HG03103 (cell line): Measurements from ENCODE around the gene DHDH.
"Not testable (repeated sequence)": the region's sequence is repeated elsewhere in the genome, so short reads cannot be mapped to it uniquely, and the experiment has no call there.

ENCODE experiments used
- ATAC-seq: cut with Tn5 transposase; IDR thresholded peaks from one replicate; pipeline ENCODE4 v1.9.1; 2021; ENCODE audit warnings: low read depth; ENCODE audit not compliant: unreplicated experiment

Gene DHDH

GRCh38 chr19:48933382-48933932 is at the start of gene DHDH:
Gene DHDH, plus strand, starts transcription at chr19:48933699. Its CDS starts 23 bp downstream, at chr19:48933722.
- no peak for ATAC-seq

GRCh38 chr19:48883726-48884125 is 49.8 kb upstream of the DHDH start:
- ATAC-seq: no peak

DNA sequence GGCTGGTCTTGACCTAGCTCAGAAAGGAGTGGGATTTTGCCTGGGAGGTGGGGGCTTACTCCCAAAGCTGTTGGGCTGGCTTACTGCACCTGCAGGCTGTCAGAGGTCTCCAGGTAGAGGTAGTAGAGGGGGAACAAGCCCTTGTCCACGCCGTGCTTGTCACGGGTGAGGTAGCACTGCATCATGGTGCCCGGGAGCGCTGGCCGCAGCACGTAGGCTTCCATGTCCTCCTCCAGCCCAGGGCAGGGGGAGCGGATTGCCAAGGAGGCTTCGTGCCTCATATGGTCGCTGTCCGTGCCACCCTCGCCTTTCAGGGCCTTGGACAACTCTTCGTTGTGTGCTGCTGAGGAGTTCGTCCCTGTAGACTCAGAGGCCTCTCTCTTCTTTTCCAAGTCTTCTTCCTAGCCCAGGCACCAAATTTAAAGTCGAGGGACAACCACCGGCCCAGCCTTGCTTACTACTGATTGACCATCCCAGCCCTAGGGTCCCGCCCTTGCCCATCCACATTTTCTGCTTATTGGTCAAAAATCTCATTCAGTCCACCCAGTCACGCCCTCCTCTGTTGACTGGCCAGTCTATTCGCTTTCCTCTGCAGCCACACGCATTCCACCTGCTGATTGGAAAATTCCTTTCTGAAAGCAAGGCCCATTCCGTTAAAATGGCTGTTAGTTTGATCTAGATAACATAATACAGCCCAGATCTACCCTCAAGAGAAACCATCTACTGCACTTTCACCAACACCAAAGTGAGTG is 45.5 kb upstream of the DHDH start:
- no peak for ATAC-seq

- ATAC-seq: not testable (repeated sequence)
Observed at GRCh38 chr19:48889496-48889895, 44.0 kb upstream of the DHDH start.

GRCh38 chr19:48890551-48890950 is 42.9 kb upstream of the DHDH start:
- no peak for ATAC-seq

DNA sequence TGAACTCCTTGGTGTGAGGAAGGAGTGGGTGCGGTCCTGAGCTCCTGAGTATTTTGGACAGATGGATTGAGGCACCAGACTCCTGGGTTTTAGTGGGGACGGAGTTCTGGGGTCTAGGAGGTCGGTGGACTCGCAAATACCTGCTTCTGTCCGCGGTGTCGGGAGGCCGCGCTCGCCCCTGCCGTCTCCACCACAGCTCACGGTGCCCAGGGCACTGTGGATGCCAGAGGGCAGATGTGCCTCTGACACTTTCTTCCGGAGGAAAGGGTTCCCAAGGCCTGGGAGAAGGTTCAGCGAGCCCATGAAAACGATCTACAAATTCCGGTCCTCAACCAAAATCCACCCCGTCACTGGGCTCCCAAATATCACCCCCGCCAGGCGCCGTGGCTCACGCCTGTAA is 38.3 kb upstream of the DHDH start:
- ATAC-seq: no peak

DNA sequence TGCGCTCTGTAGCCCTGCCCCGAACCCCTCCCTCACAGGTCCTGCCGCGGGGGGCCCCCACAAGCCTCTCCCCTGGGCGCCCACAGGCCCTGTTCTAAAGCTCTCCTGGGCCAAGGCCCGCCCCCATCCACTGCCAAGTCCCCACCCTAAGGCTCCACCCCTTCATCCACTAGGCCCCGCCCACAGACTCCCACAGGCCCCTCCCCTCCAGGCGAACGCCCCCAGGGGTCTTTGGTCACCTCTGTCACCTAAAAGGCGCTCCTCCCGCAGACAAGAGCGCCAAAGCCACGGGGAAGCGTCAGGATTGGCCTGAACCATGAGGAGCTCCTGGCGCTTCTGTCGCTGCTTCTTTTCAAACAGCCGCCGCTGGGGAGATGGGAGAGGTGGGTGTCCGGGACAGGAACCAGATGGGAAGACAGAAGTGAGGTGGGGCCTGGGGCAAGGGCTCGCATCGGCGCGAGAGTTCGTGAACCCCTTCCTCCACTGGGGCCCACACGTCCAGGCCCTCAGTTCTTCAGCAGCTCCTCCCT is 37.2 kb upstream of the DHDH start:
- no peak for ATAC-seq

GRCh38 chr19:48897181-48897580 is 36.3 kb upstream of the DHDH start:
- no peak for ATAC-seq

DNA sequence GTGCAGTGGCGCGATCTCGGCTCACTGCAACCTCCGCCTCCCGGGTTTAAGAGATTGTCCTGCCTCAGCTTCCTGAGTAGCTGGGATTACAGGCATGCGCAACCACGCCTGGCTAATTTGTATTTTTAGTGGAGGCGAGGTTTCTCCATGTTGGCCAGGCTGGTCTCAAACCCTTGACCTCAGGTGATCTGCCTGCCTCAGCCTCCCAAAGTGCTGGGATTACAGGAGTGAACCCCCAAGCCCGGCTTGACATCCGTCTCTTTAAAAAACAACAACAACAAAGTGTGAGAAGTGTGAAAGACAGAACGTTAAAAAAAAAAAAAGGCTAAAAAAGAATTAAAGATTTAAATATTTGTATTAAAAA is 34.1 kb upstream of the DHDH start:
- not testable (repeated sequence) for ATAC-seq

DNA sequence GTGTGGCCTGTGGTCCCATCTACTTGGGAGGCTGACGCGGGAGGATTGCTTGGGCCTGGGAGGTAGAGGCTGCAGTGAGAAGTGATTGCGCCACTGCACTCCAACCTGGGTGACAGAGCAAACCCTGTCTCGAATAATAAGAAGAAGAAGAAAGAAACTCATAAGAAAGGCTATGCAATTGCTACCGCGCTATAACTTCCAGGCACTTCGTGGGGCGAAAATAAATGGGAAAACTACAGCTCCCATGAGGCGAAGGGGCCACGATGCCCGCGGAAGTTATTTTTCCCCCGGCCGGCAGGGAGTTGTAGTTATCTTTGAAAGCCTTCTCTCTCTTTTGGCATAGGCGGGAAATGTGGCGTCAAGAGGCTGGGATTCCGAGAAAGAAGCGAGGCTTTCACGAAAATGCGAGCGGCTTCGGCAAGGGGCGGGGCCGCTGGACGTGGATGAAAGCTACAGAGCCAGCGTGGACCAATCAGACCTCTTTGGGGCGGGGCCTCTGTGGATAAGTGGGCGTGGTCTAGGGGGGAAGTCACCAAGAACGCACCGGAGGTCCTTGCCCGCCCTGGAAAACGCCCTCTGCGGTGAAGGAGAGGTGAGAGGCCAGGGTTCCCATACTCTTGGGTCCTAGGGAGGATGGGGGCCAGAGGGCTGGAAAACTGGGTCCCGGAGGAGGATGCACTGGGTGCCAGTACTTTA is 33.6 kb upstream of the DHDH start, which contains the start of gene NUCB1:
Gene NUCB1, plus strand, starts transcription at position 532 of the 696 bp plus-strand sequence. CDS start 485 bp downstream, outside the sequence.
- ATAC-seq: peak; percentile 78

DNA sequence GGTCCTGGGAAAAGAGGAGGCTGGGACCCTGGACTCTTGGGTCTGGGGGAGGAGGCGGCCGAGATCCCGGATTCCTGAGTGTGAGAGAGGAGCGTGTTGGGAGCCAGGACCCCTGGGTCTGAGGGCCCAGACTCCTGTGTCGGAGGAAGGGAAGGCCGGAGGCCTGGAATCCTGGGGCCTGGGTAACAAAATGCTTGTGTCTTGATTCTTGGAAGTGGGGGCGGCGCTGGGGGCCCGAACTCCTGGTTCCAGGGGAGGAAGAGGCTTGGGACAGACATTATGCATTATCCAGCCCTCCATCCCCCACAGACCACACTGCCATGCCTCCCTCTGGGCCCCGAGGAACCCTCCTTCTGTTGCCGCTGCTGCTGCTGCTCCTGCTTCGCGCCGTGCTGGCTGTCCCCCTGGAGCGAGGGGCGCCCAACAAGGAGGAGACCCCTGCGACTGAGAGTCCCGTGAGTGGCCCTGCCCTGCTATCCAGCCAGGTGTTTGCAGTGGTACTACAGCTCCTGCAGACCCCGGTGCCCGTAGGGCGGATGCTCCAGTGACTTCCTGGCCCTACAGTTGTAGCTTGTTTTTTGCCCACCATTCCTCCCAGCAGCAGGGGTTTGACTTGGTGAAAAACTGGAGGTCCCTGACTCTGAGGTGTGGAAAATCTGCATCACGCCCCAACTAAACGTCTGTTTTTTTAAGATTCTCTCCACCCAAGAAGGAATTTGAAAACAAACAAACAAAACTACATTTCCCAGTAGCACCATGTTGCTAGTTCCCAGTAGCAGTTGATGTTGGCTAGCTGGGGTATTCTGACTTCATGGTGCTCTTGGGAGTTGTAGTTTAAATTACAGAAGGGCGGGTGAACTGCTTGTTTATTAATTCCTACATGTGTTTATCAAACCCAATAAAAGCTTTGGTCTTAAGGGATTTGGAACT is 32.8 kb upstream of the DHDH start:
- peak; percentile 9 for ATAC-seq

- not testable (repeated sequence) for ATAC-seq
Observed at GRCh38 chr19:48902291-48902690, 31.2 kb upstream of the DHDH start.

- not testable (repeated sequence) for ATAC-seq
Observed at GRCh38 chr19:48903788-48904187, 29.7 kb upstream of the DHDH start.

- ATAC-seq: no peak
Observed at GRCh38 chr19:48905664-48906063, 27.8 kb upstream of the DHDH start.

DNA sequence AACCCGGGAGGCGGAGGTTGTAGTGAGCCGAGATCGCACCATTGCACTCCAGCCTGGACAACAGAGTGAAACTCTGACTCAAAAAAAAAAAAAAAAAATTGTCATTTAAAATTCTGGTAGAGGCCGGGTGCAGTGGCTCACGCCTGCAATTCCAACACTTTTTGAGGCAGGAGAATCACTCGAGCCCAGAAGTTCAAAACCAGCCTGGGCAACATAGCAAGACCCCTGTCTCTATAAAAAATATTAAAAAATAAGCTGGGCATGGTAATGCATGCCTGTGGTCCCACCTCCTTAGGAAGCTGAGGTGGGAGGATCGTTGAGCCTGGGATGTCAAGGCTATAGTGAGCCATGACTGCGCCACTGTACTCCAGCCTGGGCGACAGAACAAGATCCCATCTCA is 27.2 kb upstream of the DHDH start:
- no peak for ATAC-seq

DNA sequence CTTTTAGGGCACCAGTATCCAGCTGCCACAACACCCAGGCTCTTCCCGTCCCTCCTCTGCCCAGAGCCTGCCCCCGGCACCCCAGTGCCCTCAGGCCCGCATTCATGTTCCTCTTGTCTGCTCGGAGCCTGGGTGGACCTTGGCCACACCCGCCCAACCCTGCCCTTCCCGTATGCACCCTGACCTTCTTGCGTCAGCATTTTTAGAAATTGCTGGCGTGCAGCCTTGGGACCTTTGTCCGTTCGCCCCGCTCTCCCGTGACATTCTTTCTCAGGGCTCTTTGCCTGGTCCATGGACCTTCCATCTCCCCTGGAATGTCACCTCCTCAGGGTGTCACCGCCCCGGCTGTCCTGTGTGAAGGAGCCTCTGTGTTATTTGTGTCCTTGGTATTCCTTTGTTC is 25.8 kb upstream of the DHDH start:
- no peak for ATAC-seq

GRCh38 chr19:48909424-48910077 is 23.9 kb upstream of the DHDH start:
- not testable (repeated sequence) for ATAC-seq

DNA sequence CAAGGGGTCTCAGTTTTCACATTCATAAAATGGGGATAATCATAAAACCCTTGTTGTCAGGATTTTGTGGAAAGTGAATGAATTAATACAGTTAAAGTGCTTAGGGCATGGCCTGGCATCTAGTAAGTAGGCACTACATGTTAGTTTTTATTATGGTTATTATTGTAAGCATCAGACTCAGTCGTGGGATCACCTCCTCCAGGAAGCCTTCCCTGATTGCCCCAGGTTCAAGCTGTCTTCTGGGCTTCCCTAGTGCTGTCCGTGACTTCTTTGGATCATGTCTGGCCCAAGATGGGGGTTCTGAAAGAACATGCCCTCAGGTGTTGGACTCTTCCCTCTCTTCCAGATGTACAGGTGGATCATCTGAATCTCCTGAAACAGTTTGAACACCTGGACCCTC is 22.7 kb upstream of the DHDH start:
- no peak for ATAC-seq

DNA sequence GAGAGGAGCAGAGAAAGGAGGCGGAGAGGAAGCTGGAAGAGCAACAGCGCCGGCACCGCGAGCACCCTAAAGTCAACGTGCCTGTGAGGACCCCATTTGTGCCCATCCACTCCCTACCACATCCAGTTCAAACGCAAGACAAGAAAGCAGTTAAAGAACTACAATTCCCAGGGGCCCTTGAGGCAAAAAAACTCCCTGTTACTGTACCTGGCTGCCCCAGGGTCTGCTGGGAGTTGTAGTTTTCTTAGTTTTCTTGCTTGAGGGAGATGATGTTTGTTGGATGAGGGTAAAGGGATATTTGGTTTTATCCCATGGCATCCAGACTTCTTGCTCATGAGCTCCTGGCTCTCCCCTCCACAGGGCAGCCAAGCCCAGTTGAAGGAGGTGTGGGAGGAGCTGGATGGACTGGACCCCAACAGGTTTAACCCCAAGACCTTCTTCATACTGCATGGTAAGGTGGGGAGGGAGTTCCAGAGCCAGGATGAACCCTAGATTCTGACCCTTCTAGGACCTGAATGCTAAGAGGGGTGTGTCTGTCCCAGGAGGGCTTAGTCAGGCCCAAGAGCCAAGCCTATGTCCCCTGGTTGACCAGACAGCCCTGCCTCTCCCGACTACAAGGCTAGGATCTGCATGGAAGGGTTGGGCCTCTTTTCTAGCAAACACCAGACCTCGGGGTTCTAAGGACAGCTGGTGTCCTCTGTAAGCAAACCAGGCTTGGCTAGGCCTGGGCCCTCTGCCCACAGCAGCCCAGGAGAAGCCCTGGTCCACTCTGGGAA is 20.2 kb upstream of the DHDH start:
- no peak for ATAC-seq
